ENCODE data around the gene FHAD1.

Gene FHAD1

DNA sequence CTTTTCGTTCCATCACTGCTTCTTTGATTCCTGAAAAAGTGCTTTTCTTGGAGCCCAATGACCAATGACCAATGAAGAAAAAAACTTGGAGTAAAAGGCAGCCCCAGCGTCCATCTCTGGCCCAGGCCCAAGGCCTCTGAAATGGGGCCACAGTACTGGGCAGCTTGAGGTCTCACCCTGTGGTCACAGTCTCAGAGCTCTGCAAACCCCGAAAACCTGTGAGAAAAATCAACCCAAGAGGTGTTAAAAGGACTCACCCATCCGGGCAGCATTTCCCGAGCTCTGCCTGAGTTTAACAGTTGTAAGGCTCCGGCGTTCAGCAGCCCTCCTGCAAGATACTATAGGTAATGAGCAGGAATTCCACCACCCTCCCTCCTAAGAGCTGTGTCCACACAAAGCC is 160.6 kb downstream of the FHAD1 start:
- Histone ChIP-seq H3K36me3 (replicated peaks; ENCODE audit: insufficient read depth, low read length) (no peaks in the 10 kb centered on the region), H3K79me2 (ENCODE audit: low read length) (peaks cover 20% of the 10 kb centered on the region), H3K9me3 (replicated peaks; ENCODE audit: insufficient read depth, low read length) (no peaks in the 10 kb centered on the region), H3K9me2 (replicated peaks; ENCODE audit: insufficient read depth, low read length) (no peaks in the 10 kb centered on the region), H3K27me3 (replicated peaks; ENCODE audit: insufficient read depth, low read length) (peaks cover 21% of the 10 kb centered on the region), H3F3A (ENCODE audit: insufficient read depth, low read length) (no peaks in the 10 kb centered on the region), H3K9ac (ENCODE audit: low read length) (no peak overlapping the region), H3K4me1 (ENCODE audit: low read length) (no peaks in the 10 kb centered on the region), H3K4me3 (ENCODE audit: low read length) (no peak overlapping the region), H3K27ac (ENCODE audit: low read length) (no peak overlapping the region), H4K20me1 (ENCODE audit: insufficient read depth, low read length) (no peaks in the 10 kb centered on the region), H3K4me2 (ENCODE audit: low read depth, low read length) (no peak overlapping the region), H2AFZ (ENCODE audit: low read length) (no peak overlapping the region)
- no peak for DNase-seq
- no peak for TF ChIP-seq EZH2phosphoT487 (IDR thresholded peaks at IDR 0.05; ENCODE audit: low read length)
- TF ChIP-seq, protein P1, sequence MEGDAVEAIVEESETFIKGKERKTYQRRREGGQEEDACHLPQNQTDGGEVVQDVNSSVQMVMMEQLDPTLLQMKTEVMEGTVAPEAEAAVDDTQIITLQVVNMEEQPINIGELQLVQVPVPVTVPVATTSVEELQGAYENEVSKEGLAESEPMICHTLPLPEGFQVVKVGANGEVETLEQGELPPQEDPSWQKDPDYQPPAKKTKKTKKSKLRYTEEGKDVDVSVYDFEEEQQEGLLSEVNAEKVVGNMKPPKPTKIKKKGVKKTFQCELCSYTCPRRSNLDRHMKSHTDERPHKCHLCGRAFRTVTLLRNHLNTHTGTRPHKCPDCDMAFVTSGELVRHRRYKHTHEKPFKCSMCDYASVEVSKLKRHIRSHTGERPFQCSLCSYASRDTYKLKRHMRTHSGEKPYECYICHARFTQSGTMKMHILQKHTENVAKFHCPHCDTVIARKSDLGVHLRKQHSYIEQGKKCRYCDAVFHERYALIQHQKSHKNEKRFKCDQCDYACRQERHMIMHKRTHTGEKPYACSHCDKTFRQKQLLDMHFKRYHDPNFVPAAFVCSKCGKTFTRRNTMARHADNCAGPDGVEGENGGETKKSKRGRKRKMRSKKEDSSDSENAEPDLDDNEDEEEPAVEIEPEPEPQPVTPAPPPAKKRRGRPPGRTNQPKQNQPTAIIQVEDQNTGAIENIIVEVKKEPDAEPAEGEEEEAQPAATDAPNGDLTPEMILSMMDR (IDR thresholded peaks at IDR 0.05; ENCODE audit: low read length), result no peak
- no peak for TF ChIP-seq EZH2 (optimal IDR thresholded peaks at IDR 0.05; ENCODE audit: low read depth, low read length)

DNA sequence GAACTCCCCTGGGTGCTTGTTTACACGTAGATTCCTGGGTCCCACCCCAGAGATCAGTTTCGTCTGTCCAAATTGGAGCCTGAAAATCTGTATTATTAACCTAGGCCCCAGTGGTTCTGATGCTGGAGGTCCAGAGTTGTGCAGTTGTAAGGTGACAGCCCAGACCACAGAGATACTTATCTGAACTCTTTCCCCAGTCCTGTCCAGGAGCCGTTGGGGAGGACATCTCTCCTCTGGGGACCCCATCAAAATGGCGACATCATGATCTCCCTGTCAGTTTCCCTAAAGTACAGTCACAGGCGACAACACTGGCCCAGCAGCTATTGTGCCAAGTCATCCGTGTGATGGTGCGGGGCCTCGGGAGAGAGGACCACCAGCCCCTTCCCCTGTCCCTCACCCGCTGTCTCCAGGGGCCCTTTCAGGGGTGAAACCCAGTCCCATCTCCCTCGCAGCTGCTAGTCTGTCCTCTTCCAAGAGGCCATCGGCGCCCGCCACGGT is 161.9 kb downstream of the FHAD1 start:
- no peaks in the 10 kb centered on the region for H3K4me1 ChIP-seq (ENCODE audit: low read length)
- H3K9me3 ChIP-seq (replicated peaks; ENCODE audit: insufficient read depth, low read length), result no peaks in the 10 kb centered on the region
- H3K9me2 ChIP-seq (replicated peaks; ENCODE audit: insufficient read depth, low read length), result no peaks in the 10 kb centered on the region
- H3K36me3 ChIP-seq (replicated peaks; ENCODE audit: insufficient read depth, low read length), result no peaks in the 10 kb centered on the region
- H3K79me2 ChIP-seq (ENCODE audit: low read length), result peaks cover 23% of the 10 kb centered on the region
- H3K4me2 ChIP-seq (ENCODE audit: low read depth, low read length), result peak overlapping the region; percentile 97
- peak overlapping the region; percentile 70 for H2AFZ ChIP-seq (ENCODE audit: low read length)
- DNase-seq, result no peak
- H3K4me3 ChIP-seq (ENCODE audit: low read length), result peak overlapping the region; percentile 96
- TF ChIP-seq EZH2phosphoT487 (IDR thresholded peaks at IDR 0.05; ENCODE audit: low read length), result no peak
- no peak for TF ChIP-seq EZH2 (optimal IDR thresholded peaks at IDR 0.05; ENCODE audit: low read depth, low read length)
- TF ChIP-seq, protein P1 (IDR thresholded peaks at IDR 0.05; ENCODE audit: low read length), result no peak
- peak overlapping the region; percentile 79; the same call in 1 of the 2 replicates for H3K9ac ChIP-seq (ENCODE audit: low read length)
- H3K27ac ChIP-seq (ENCODE audit: low read length), result no peak overlapping the region
- H3F3A ChIP-seq (ENCODE audit: insufficient read depth, low read length), result no peaks in the 10 kb centered on the region
- H3K27me3 ChIP-seq (replicated peaks; ENCODE audit: insufficient read depth, low read length), result peaks cover 21% of the 10 kb centered on the region
- no peaks in the 10 kb centered on the region for H4K20me1 ChIP-seq (ENCODE audit: insufficient read depth, low read length)

DNA sequence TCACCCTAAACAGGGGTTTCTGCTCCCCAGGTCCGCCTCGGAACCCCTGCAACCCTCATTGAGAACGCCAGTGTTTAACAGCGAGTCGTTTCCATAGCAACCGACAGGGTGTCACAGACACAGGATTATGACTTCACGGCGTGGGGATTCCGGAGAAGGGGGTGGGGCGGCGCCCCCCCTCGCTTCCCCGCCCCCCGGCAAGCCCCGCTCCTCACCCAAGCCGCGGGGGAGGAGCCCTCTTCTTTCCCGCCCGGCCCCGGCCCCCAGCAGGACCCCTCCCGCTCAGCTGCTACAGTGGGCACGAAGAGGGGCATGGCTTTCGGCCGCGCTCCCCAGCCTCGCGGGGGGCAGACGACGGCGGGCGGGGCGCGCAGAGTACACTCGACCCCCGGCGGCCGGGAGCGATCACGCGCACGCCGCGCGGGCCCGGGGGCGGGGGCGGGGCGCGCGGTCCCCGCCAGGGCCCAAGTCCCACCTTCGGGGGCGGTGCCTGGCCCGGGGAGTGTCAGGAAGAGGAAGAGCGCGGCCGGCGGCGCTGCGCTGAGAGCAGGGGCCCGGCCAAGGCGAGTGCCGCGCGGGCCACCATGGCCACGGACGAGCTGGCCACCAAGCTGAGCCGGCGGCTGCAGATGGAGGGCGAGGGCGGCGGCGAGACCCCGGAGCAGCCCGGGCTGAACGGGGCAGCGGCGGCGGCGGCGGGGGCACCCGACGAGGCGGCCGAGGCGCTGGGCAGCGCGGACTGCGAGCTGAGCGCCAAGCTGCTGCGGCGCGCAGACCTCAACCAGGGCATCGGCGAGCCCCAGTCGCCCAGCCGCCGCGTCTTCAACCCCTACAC is 162.6 kb downstream of the FHAD1 start, which contains the start of gene EFHD2:
EFHD2 (plus strand) TSS at position 501 of the 835 bp plus-strand sequence; CDS start at position 585, 84 bp downstream.
- peak; percentile 88 for DNase-seq
- no peaks in the 10 kb centered on the region for H3K9me2 ChIP-seq (replicated peaks; ENCODE audit: insufficient read depth, low read length)
- H3F3A ChIP-seq (ENCODE audit: insufficient read depth, low read length), result no peaks in the 10 kb centered on the region
- peak within 1 kb of the TSS; percentile 70 for H2AFZ ChIP-seq (ENCODE audit: low read length)
- H3K36me3 ChIP-seq (replicated peaks; ENCODE audit: insufficient read depth, low read length), result no peaks in the 10 kb centered on the region
- no peaks in the 10 kb centered on the region for H3K4me1 ChIP-seq (ENCODE audit: low read length)
- H3K27me3 ChIP-seq (replicated peaks; ENCODE audit: insufficient read depth, low read length), result peaks cover 21% of the 10 kb centered on the region
- H3K27ac ChIP-seq (ENCODE audit: low read length), result no peak within 1 kb of the TSS
- peaks cover 24% of the 10 kb centered on the region for H3K79me2 ChIP-seq (ENCODE audit: low read length)
- peak within 1 kb of the TSS; percentile 96 for H3K4me3 ChIP-seq (ENCODE audit: low read length)
- H3K9ac ChIP-seq (ENCODE audit: low read length), result peak within 1 kb of the TSS; percentile 82
- no peaks in the 10 kb centered on the region for H4K20me1 ChIP-seq (ENCODE audit: insufficient read depth, low read length)
- H3K9me3 ChIP-seq (replicated peaks; ENCODE audit: insufficient read depth, low read length), result no peaks in the 10 kb centered on the region
- TF ChIP-seq EZH2 (optimal IDR thresholded peaks at IDR 0.05; ENCODE audit: low read depth, low read length) (no peak), EZH2phosphoT487 (IDR thresholded peaks at IDR 0.05; ENCODE audit: low read length) (no peak)
- TF ChIP-seq, protein P1 (IDR thresholded peaks at IDR 0.05; ENCODE audit: low read length), result no peak
- peak within 1 kb of the TSS; percentile 97 for H3K4me2 ChIP-seq (ENCODE audit: low read depth, low read length)

Data from MM.1S (cell line).